NCI-H2107 treated with DMSO at 0.1 percent for 48 hours (cell line): ENCODE measurements around the gene POP4.
"Not testable (repeated sequence)": the region's sequence is repeated elsewhere in the genome, so short reads cannot be mapped to it uniquely, and the experiment has no call there.

Experiments used
- DNase-seq: peaks from one replicate; lab custom pipeline; 2025; ENCODE audit not compliant: unreplicated experiment; lab: John Stamatoyannopoulos, UW

The POP4 gene

GRCh38 chr19:29610574-29611271 is 4.6 kb downstream of the POP4 start:
- peak; percentile 91 for DNase-seq

- no peak for DNase-seq
These were observed 6.0 kb downstream of the POP4 start for GRCh38 chr19:29612121-29612520.

- DNase-seq = no peak
These were observed 6.9 kb downstream of the POP4 start for GRCh38 chr19:29612801-29613595.

GRCh38 chr19:29614046-29614445 is 8.0 kb downstream of the POP4 start:
- DNase-seq = no peak

- DNase-seq = no peak
These were observed 8.7 kb downstream of the POP4 start for GRCh38 chr19:29614780-29615179.

GRCh38 chr19:29615891-29616425 is 9.9 kb downstream of the POP4 start:
- no peak for DNase-seq

GRCh38 chr19:29616541-29616940 is 10.5 kb downstream of the POP4 start:
- no peak for DNase-seq

- no peak for DNase-seq
These were observed 11.5 kb downstream of the POP4 start for GRCh38 chr19:29617366-29618266.

- DNase-seq = no peak
These were observed 12.4 kb downstream of the POP4 start for GRCh38 chr19:29618434-29618833.

GRCh38 chr19:29618871-29619270 is 12.8 kb downstream of the POP4 start:
- DNase-seq = no peak

GRCh38 chr19:29620931-29621351 is 14.9 kb downstream of the POP4 start:
- no peak for DNase-seq

- no peak for DNase-seq
These were observed 16.3 kb downstream of the POP4 start for GRCh38 chr19:29622166-29623070.

GRCh38 chr19:29623726-29624488 is 17.8 kb downstream of the POP4 start:
- no peak for DNase-seq

GRCh38 chr19:29624489-29625185 is 18.6 kb downstream of the POP4 start:
- DNase-seq = no peak

- DNase-seq = no peak
These were observed 19.1 kb downstream of the POP4 start for GRCh38 chr19:29625186-29625651.

- DNase-seq = no peak
These were observed 20.3 kb downstream of the POP4 start for GRCh38 chr19:29626386-29626785.

- DNase-seq = not testable (repeated sequence)
These were observed 20.7 kb downstream of the POP4 start for GRCh38 chr19:29626832-29627231.

- no peak for DNase-seq
These were observed 22.7 kb downstream of the POP4 start for GRCh38 chr19:29628661-29629385.
